Activated CD4-positive, alpha-beta T cell treated with anti-CD3 and anti-CD28 coated beads for 36 hours (primary cell): ENCODE data around the gene KCNJ5. TPM values are rescaled to one million over a fixed set of nuclear protein-coding genes. Genes with fewer than 3 reads are reported as not detected.

Source experiments
- ATAC-seq: fragments of 200-7000 bp; cut with Tn5 transposase; one replicate; pipeline ENCODE4 v1.10.0; 2021; ENCODE audit warnings: mild to moderate bottlenecking, moderate library complexity
- CTCF ChIA-PET: fragments of 350-600 bp; sonication (Branson Sonifier 250); formaldehyde crosslinking; loops from one replicate; lab custom pipeline; 2021; ENCODE audit warnings: antibody characterized with exemption; lab: Charles Lee
- POLR2A ChIA-PET: fragments of 350-600 bp; sonication (Branson Sonifier 250); formaldehyde crosslinking; loops from one replicate; lab custom pipeline; 2021; ENCODE audit warnings: antibody characterized with exemption, inconsistent platforms; lab: Charles Lee
- DNase-seq: peaks from one replicate; pipeline ENCODE4 v3.0.0-alpha.2; 2020
- H3K27ac Mint-ChIP-seq: one replicate; pipeline ENCODE4 v1.8.0; 2021; ENCODE audit warnings: mixed read lengths
- H3K27me3 Mint-ChIP-seq: one replicate; pipeline ENCODE4 v1.8.0; 2021; ENCODE audit warnings: mixed read lengths
- H3K36me3 Mint-ChIP-seq: one replicate; pipeline ENCODE4 v1.8.0; 2021; ENCODE audit warnings: low read depth, mixed read lengths
- H3K4me1 Mint-ChIP-seq: one replicate; pipeline ENCODE4 v1.8.0; 2021; ENCODE audit warnings: mixed read lengths
- H3K4me3 Mint-ChIP-seq: one replicate; pipeline ENCODE4 v1.8.0; 2021; ENCODE audit warnings: mild to moderate bottlenecking, moderate library complexity, mixed read lengths
- H3K9me3 Mint-ChIP-seq: one replicate; pipeline ENCODE4 v1.8.0; 2021; ENCODE audit warnings: low read depth, mixed read lengths
- intact Hi-C, 2 experiments: fragments of 100-400 bp; cut with DNase I in 1 of 2; cut with micrococcal nuclease in 1 of 2; formaldehyde crosslinking; loops; one replicate each; pipeline versions ENCODE4 v1.14.2 to v1.15.1; 2022 to 2024; cut with DNase I, micrococcal nuclease
- total RNA-seq, 2 experiments: library from RNA; stranded (reverse); gene quantifications; one replicate each; pipeline ENCODE4 v1.2.3, GENCODE V29; 2021

Gene KCNJ5
- total RNA-seq, 2 experiments from 2014 or later, result not detected

GRCh38 chr11:128857341-128857740 lies 33.8 kb upstream of the KCNJ5 start:
- DNase-seq (no peak), ATAC-seq (no peak)
- no peaks in the 10 kb centered on the region for H3K27me3 Mint-ChIP-seq
- intact Hi-C loops, result loop anchor here in 1 of 2 experiments (10.0 kb wide), 1 partner anchor 1013 kb away; no protein-coding TSS in a partner anchor
- H3K4me1 Mint-ChIP-seq, result peaks cover 4% of the 10 kb centered on the region
- H3K4me3 Mint-ChIP-seq, result no peak overlapping the region
- H3K9me3 Mint-ChIP-seq, result no peaks in the 10 kb centered on the region
- ChIA-PET CTCF (interaction anchor here (0.6 to 3.7 kb wide), 5 partner anchors 27 to 699 kb away, joined by 3 to 26 read pairs (median 3); no protein-coding TSS in a partner anchor), POLR2A (interaction anchor here (0.6 kb wide), 1 partner anchor 974 kb away, joined by 3 read pairs; no protein-coding TSS in a partner anchor)
- no peak overlapping the region for H3K27ac Mint-ChIP-seq
- no peaks in the 10 kb centered on the region for H3K36me3 Mint-ChIP-seq

- Mint-ChIP-seq H3K27me3 (no peaks in the 10 kb centered on the region), H3K4me3 (no peak overlapping the region), H3K36me3 (no peaks in the 10 kb centered on the region), H3K27ac (no peak overlapping the region), H3K9me3 (no peaks in the 10 kb centered on the region), H3K4me1 (peaks cover 4% of the 10 kb centered on the region)
- peak; percentile 96 for ATAC-seq
- intact Hi-C loops, result loop anchor here (1.0 to 10.0 kb wide), 5 partner anchors 688 to 1015 kb away; no protein-coding TSS in a partner anchor
- DNase-seq, result peak; percentile 89
- POLR2A ChIA-PET, result no interaction called here
- CTCF ChIA-PET, result interaction anchor here (0.6 to 3.7 kb wide), 18 partner anchors 11 to 828 kb away, joined by 3 to 26 read pairs (median 4); no protein-coding TSS in a partner anchor
Measured at GRCh38 chr11:128859563-128860441, 31.4 kb upstream of the KCNJ5 start.

GRCh38 chr11:128860571-128861361 lies 30.4 kb upstream of the KCNJ5 start:
- Mint-ChIP-seq H3K27me3 (no peaks in the 10 kb centered on the region), H3K9me3 (no peaks in the 10 kb centered on the region), H3K4me3 (no peak overlapping the region), H3K4me1 (peaks cover 4% of the 10 kb centered on the region), H3K36me3 (no peaks in the 10 kb centered on the region), H3K27ac (no peak overlapping the region)
- intact Hi-C loops, result loop anchor here (1.0 to 5.0 kb wide), 4 partner anchors 688 to 830 kb away; no protein-coding TSS in a partner anchor
- ChIA-PET CTCF (interaction anchor here (0.6 to 2.4 kb wide), 12 partner anchors 9 to 709 kb away, joined by 3 to 11 read pairs (median 3); no protein-coding TSS in a partner anchor), POLR2A (no interaction called here)
- ATAC-seq, result no peak
- no peak for DNase-seq

GRCh38 chr11:128862406-128862805 lies 28.8 kb upstream of the KCNJ5 start:
- Mint-ChIP-seq H3K27ac (no peak overlapping the region), H3K9me3 (no peaks in the 10 kb centered on the region), H3K4me1 (peaks cover 4% of the 10 kb centered on the region), H3K27me3 (no peaks in the 10 kb centered on the region), H3K4me3 (no peak overlapping the region), H3K36me3 (no peaks in the 10 kb centered on the region)
- intact Hi-C loops, result loop anchor here in 1 of 2 experiments (5.0 kb wide), 1 partner anchor 690 kb away; no protein-coding TSS in a partner anchor
- DNase-seq, result no peak
- ATAC-seq, result no peak
- POLR2A ChIA-PET, result no interaction called here
- CTCF ChIA-PET, result interaction anchor here (1.2 to 2.4 kb wide), 3 partner anchors 14 to 825 kb away, joined by 3 to 11 read pairs (median 3); no protein-coding TSS in a partner anchor

GRCh38 chr11:128862908-128863660 lies 28.1 kb upstream of the KCNJ5 start:
- ATAC-seq, result no peak
- DNase-seq, result no peak
- CTCF ChIA-PET, result interaction anchor here (1.2 to 1.8 kb wide), 3 partner anchors 703 to 825 kb away, joined by 3 to 5 read pairs (median 3); no protein-coding TSS in a partner anchor
- no peaks in the 10 kb centered on the region for H3K27me3 Mint-ChIP-seq
- H3K4me1 Mint-ChIP-seq, result peaks cover 4% of the 10 kb centered on the region
- intact Hi-C loops, result loop anchor here in 1 of 2 experiments (5.0 kb wide), 1 partner anchor 691 kb away; no protein-coding TSS in a partner anchor
- POLR2A ChIA-PET, result no interaction called here
- no peaks in the 10 kb centered on the region for H3K36me3 Mint-ChIP-seq
- no peak overlapping the region for H3K4me3 Mint-ChIP-seq
- no peaks in the 10 kb centered on the region for H3K9me3 Mint-ChIP-seq
- H3K27ac Mint-ChIP-seq, result no peak overlapping the region

- POLR2A ChIA-PET, result no interaction called here
Measured at GRCh38 chr11:128865490-128865889, 25.7 kb upstream of the KCNJ5 start.

GRCh38 chr11:128867277-128867676 lies 23.9 kb upstream of the KCNJ5 start, which contains the start of gene KCNJ1:
Gene KCNJ1 (minus strand): TSS chr11:128867296. CDS start chr11:128840243, 27,053 bp downstream.
- no peaks in the 10 kb centered on the region for H3K27me3 Mint-ChIP-seq
- H3K4me1 Mint-ChIP-seq, result no peaks in the 10 kb centered on the region
- no peak within 1 kb of the TSS for H3K4me3 Mint-ChIP-seq
- H3K9me3 Mint-ChIP-seq, result no peaks in the 10 kb centered on the region
- ChIA-PET CTCF (interaction anchor here (0.6 to 2.4 kb wide), 3 partner anchors 131 to 710 kb away, joined by 3 to 9 read pairs (median 3); no protein-coding TSS in a partner anchor), POLR2A (interaction anchor here (0.5 kb wide), 1 partner anchor 636 kb away, joined by 3 read pairs; no protein-coding TSS in a partner anchor)
- intact Hi-C loops, result no loop called here
- H3K27ac Mint-ChIP-seq, result no peak within 1 kb of the TSS
- ATAC-seq (peak; percentile 35), DNase-seq (peak; percentile 52)
- no peaks in the 10 kb centered on the region for H3K36me3 Mint-ChIP-seq

More at GRCh38 chr11:128865490-128865889, 25.7 kb upstream of the KCNJ5 start:
- Mint-ChIP-seq H3K27me3 (no peaks in the 10 kb centered on the region), H3K9me3 (no peaks in the 10 kb centered on the region), H3K27ac (no peak overlapping the region), H3K4me1 (no peaks in the 10 kb centered on the region), H3K4me3 (no peak overlapping the region), H3K36me3 (no peaks in the 10 kb centered on the region)
- no peak for ATAC-seq
- DNase-seq, result no peak
- intact Hi-C loops, result no loop called here
- CTCF ChIA-PET, result interaction anchor here (0.7 to 2.4 kb wide), 3 partner anchors 20 to 1155 kb away, joined by 3 to 9 read pairs (median 4); no protein-coding TSS in a partner anchor

GRCh38 chr11:128868841-128869671 lies 22.1 kb upstream of the KCNJ5 start:
- ATAC-seq (peak; percentile 62), DNase-seq (peak; percentile 45)
- Mint-ChIP-seq H3K9me3 (no peaks in the 10 kb centered on the region), H3K4me1 (no peaks in the 10 kb centered on the region), H3K27me3 (no peaks in the 10 kb centered on the region), H3K27ac (no peak overlapping the region), H3K36me3 (no peaks in the 10 kb centered on the region), H3K4me3 (no peak overlapping the region)
- CTCF ChIA-PET, result interaction anchor here (0.6 to 1.8 kb wide), 4 partner anchors 87 to 810 kb away, joined by 3 to 6 read pairs (median 4); no protein-coding TSS in a partner anchor
- intact Hi-C loops, result no loop called here
- POLR2A ChIA-PET, result no interaction called here

- ATAC-seq (no peak), DNase-seq (no peak)
- Mint-ChIP-seq H3K27ac (no peak overlapping the region), H3K4me1 (no peaks in the 10 kb centered on the region), H3K4me3 (no peak overlapping the region), H3K27me3 (no peaks in the 10 kb centered on the region), H3K36me3 (no peaks in the 10 kb centered on the region), H3K9me3 (no peaks in the 10 kb centered on the region)
- CTCF ChIA-PET, result interaction anchor here (1.0 kb wide), 1 partner anchor 32 kb away, joined by 3 read pairs; no protein-coding TSS in a partner anchor
- POLR2A ChIA-PET, result no interaction called here
- intact Hi-C loops, result no loop called here
Measured at GRCh38 chr11:128871168-128871610, 20.0 kb upstream of the KCNJ5 start.
